Gastrocnemius medialis (tissue), 4 donors: Measurements from ENCODE around the gene PSRC1. TPM values are rescaled to one million over a fixed set of nuclear protein-coding genes. Genes with fewer than 3 reads are reported as not detected.

Source experiments
- ATAC-seq, 2 donors: fragments of 150-250 bp; one replicate each; pipeline ENCODE4 v1.9.1; 2016
- DNase-seq, 2 donors: peaks; one replicate each; pipeline ENCODE4 v3.0.0-alpha.2; 2019
- H3K27ac ChIP-seq, 4 donors: fragments of 200-600 bp; sonication (generic); 1 replicate in 1 of 4; 2 replicates in 3 of 4; pipeline ENCODE4 v1.5.1; 2016 to 2018; ENCODE audit warnings: mild to moderate bottlenecking in 2 of 4, moderate library complexity in 1 of 4
- H3K27me3 ChIP-seq, 3 donors: fragments of 200-600 bp; sonication (generic) in 2 of 3; 1 replicate in 1 of 3; 2 replicates in 2 of 3; pipeline versions ENCODE4 v1.5.1 to v1.6.0; 2016 to 2019; ENCODE audit warnings: mild to moderate bottlenecking in 1 of 3, moderate library complexity in 1 of 3
- H3K36me3 ChIP-seq, 2 donors: fragments of 200-600 bp; sonication (generic) in 1 of 2; one replicate each; pipeline ENCODE4 v1.5.1; 2017 to 2018
- H3K4me1 ChIP-seq, 2 donors: fragments of 200-600 bp; sonication (generic) in 1 of 2; one replicate each; pipeline ENCODE4 v1.5.1; 2016 to 2017; ENCODE audit warnings: mild to moderate bottlenecking in 2 of 2
- H3K4me3 ChIP-seq, 4 donors: fragments of 200-600 bp; sonication (generic) in 3 of 4; 1 replicate in 1 of 4; 2 replicates in 3 of 4; pipeline ENCODE4 v1.5.1; 2016 to 2019; ENCODE audit warnings: mild to moderate bottlenecking in 2 of 4
- H3K9me3 ChIP-seq, 3 donors: fragments of 200-600 bp; sonication (generic) in 2 of 3; 1 replicate in 1 of 3; 2 replicates in 2 of 3; pipeline ENCODE4 v1.5.1; 2016 to 2019
- POLR2A ChIP-seq, 2 donors: fragments of 450-650 bp; IDR thresholded peaks; one replicate each; pipeline ENCODE4 v1.6.1; 2017; ENCODE audit warnings: antibody characterized with exemption in 2 of 2, mild to moderate bottlenecking in 2 of 2, moderate library complexity in 2 of 2
- in situ Hi-C, 4 donors: fragments of 200-750 bp; cut with MboI; loops; one replicate each; pipeline versions ENCODE4 v1.15.0 to v1.8.0; 2017; ENCODE audit warnings: low sequenced_read_pairs in 4 of 4
- intact Hi-C: fragments of 100-400 bp; cut with DNase I; formaldehyde crosslinking; loops from one replicate; pipeline ENCODE4 v1.15.1; 2023; ENCODE audit warnings: low total_unique reads
- total RNA-seq, 4 donors: library from RNA; depleted of rRNA; stranded (reverse); fragments of >200 nt; gene quantifications; one replicate each; pipeline versions ENCODE4 v1.1.0 to v1.2.3, GENCODE V29; 2016
- TF ChIP-seq, protein P1 (sequence below), 5 experiments: fragments of 450-650 bp in 3 of 5; fragments of 200-600 bp in 2 of 5; sonication (generic) in 2 of 5; IDR thresholded peaks in 4 of 5; conservative IDR thresholded peaks in 1 of 5; 1 replicate in 4 of 5; 2 replicates in 1 of 5; pipeline ENCODE4 v1.5.1; 2016 to 2019; ENCODE audit warnings: antibody characterized with exemption in 5 of 5, mild to moderate bottlenecking in 3 of 5, moderate library complexity in 3 of 5

PSRC1 gene
- total RNA-seq, 4 donors from 2014 or later, result 0.19 to 2.3 (median 0.84) TPM; not detected in 1

DNA sequence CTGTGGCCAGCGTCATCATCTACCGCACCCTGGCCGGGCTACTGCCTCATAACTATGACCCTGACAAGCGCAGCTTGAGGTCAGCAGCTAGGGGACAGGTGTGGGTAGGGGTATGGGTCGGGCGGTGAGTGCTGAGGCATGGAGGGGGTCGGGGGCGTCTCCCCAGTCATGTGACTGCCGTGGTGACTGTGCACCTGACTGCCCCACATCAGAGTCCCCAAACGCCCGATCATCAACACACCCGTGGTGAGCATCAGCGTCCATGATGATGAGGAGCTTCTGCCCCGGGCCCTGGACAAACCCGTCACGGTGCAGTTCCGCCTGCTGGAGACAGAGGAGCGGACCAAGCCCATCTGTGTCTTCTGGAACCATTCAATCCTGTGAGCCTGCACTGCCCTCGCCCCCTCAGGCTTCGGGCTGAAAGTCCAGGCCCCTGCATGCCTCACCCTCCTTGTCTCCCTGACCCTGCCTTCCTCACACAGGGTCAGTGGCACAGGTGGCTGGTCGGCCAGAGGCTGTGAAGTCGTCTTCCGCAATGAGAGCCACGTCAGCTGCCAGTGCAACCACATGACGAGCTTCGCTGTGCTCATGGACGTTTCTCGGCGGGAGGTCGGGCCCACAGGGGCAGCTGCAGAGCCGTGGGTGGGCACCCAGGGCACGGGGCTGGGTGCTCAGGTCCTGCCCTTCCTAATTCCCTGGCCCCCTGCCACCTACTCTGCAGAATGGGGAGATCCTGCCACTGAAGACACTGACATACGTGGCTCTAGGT lies 13.5 kb downstream of the PSRC1 start:
- DNase-seq, result no peak
- H3K4me3 ChIP-seq, result no peak overlapping the region

DNA sequence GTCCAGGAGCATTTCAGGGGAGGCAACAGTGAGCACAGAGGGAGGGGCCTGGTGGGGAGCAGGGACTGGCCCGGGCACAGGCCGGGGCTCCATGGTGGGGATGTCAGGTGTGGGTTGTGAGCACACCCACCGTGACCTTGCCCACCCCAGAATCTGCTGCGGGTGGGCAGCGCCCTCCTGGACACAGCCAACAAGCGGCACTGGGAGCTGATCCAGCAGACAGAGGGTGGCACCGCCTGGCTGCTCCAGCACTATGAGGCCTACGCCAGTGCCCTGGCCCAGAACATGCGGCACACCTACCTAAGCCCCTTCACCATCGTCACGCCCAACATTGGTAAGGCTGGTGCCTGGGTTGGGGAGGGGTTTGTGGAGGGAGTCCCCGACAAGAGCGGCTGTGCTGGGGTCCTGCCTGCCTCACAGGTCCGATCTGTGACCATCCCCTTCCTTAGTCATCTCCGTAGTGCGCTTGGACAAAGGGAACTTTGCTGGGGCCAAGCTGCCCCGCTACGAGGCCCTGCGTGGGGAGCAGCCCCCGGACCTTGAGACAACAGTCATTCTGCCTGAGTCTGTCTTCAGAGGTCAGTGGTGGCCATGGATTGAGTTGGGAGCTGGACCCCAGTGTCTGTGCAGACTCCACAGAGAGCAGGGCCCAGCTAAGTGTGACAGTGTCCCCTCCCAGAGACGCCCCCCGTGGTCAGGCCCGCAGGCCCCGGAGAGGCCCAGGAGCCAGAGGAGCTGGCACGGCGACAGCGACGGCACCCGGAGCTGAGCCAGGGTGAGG lies 14.3 kb downstream of the PSRC1 start:
- intact Hi-C loops (no loop called here), in situ Hi-C loops (loop anchor here in 1 of 4 donors (10.0 kb wide), 1 partner anchor 136 kb away; no protein-coding TSS in a partner anchor)
- H3K27me3 ChIP-seq, result no peaks in the 10 kb centered on the region
- ATAC-seq (no peak), DNase-seq (no peak)
- H3K9me3 ChIP-seq, result no peaks in the 10 kb centered on the region
- H3K36me3 ChIP-seq, result no peaks in the 10 kb centered on the region
- H3K4me3 ChIP-seq, result no peak overlapping the region
- TF ChIP-seq, protein P1, sequence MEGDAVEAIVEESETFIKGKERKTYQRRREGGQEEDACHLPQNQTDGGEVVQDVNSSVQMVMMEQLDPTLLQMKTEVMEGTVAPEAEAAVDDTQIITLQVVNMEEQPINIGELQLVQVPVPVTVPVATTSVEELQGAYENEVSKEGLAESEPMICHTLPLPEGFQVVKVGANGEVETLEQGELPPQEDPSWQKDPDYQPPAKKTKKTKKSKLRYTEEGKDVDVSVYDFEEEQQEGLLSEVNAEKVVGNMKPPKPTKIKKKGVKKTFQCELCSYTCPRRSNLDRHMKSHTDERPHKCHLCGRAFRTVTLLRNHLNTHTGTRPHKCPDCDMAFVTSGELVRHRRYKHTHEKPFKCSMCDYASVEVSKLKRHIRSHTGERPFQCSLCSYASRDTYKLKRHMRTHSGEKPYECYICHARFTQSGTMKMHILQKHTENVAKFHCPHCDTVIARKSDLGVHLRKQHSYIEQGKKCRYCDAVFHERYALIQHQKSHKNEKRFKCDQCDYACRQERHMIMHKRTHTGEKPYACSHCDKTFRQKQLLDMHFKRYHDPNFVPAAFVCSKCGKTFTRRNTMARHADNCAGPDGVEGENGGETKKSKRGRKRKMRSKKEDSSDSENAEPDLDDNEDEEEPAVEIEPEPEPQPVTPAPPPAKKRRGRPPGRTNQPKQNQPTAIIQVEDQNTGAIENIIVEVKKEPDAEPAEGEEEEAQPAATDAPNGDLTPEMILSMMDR (IDR thresholded peaks at IDR 0.05 in 4 of 5, conservative IDR thresholded peaks at IDR 0.05 in 1 of 5), result no peak
- no peak for TF ChIP-seq POLR2A (IDR thresholded peaks at IDR 0.05)
- no peak overlapping the region for H3K27ac ChIP-seq
- peaks cover 0 to 3% of the 10 kb centered on the region in 2 donors for H3K4me1 ChIP-seq

More for the DNA sequence above, 13.5 kb downstream of the PSRC1 start:
- Histone ChIP-seq H3K27me3 (no peaks in the 10 kb centered on the region), H3K36me3 (no peaks in the 10 kb centered on the region), H3K27ac (no peak overlapping the region), H3K9me3 (no peaks in the 10 kb centered on the region), H3K4me1 (peaks cover 2 to 6% of the 10 kb centered on the region in 2 donors)
- intact Hi-C loops, result no loop called here
- TF ChIP-seq POLR2A (IDR thresholded peaks at IDR 0.05), result no peak
- TF ChIP-seq, protein P1 (IDR thresholded peaks at IDR 0.05 in 4 of 5, conservative IDR thresholded peaks at IDR 0.05 in 1 of 5), result no peak
- ATAC-seq, result no peak
- in situ Hi-C loops, result loop anchor here in 1 of 4 donors (10.0 kb wide), 1 partner anchor 135 kb away; no protein-coding TSS in a partner anchor

DNA sequence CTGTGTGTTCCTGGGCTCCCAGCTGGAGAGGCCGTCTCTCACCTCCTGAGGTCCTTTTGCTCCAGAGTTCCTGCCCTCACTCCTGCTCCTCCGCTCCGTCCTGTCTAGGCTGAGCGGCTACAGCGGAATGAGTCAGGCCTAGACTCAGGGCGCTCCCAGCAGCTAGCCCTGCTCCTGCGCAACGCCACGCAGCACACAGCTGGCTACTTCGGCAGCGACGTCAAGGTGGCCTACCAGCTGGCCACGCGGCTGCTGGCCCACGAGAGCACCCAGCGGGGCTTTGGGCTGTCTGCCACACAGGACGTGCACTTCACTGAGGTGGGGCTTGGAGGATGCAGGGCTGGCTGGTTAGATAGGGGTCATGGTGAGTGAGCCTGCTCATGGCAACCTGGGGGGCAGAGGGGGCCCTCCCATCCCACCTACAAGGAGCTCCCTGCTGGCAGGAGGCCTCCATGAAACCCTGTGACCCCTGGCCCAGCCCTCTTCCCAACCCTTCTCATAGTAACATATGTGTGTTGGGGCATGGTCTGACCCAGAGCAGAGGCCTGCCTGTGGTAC lies 15.1 kb downstream of the PSRC1 start:
- no peak for TF ChIP-seq POLR2A (IDR thresholded peaks at IDR 0.05)
- DNase-seq (no peak), ATAC-seq (no peak)
- H3K27ac ChIP-seq, result no peak overlapping the region
- in situ Hi-C loops, result loop anchor here in 1 of 4 donors (10.0 kb wide), 1 partner anchor 137 kb away; no protein-coding TSS in a partner anchor
- peaks cover 0 to under 1% of the 10 kb centered on the region in 2 donors for H3K4me1 ChIP-seq
- H3K27me3 ChIP-seq, result no peaks in the 10 kb centered on the region
- intact Hi-C loops, result no loop called here
- H3K36me3 ChIP-seq, result no peaks in the 10 kb centered on the region
- H3K9me3 ChIP-seq, result no peaks in the 10 kb centered on the region
- H3K4me3 ChIP-seq, result no peak overlapping the region

DNA sequence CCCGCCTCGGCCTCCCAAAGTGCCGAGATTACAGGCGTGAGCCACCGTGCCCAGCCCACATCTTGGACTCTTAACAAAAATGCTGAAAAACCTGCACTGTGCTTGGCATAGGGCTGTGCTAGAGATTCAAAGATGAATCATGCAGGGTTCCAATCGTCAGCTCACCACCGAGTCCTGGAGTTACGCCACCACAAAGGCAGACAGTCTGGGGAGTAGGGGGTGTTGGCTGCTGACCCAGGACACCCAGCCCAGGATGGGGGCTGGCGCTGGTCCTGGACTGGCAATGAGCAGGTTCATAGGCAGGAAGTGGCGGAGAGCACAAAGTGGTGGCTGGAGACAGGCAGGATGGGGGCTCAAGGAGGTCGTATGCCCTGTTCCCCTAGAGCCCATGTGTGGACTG lies 16.0 kb downstream of the PSRC1 start:
- no peak for ATAC-seq
- no peak overlapping the region for H3K4me3 ChIP-seq
- in situ Hi-C loops (loop anchor here in 1 of 4 donors (10.0 kb wide), 1 partner anchor 138 kb away; no protein-coding TSS in a partner anchor), intact Hi-C loops (no loop called here)
- H3K36me3 ChIP-seq, result no peaks in the 10 kb centered on the region
- no peak overlapping the region for H3K27ac ChIP-seq
- H3K4me1 ChIP-seq, result no peaks in the 10 kb centered on the region
- no peaks in the 10 kb centered on the region for H3K9me3 ChIP-seq
- DNase-seq, result no peak
- H3K27me3 ChIP-seq, result no peaks in the 10 kb centered on the region
- TF ChIP-seq POLR2A (IDR thresholded peaks at IDR 0.05), result no peak
- TF ChIP-seq, protein P1 (IDR thresholded peaks at IDR 0.05 in 4 of 5, conservative IDR thresholded peaks at IDR 0.05 in 1 of 5), result no peak
